GM18499 (cell line): ENCODE data around the gene DNA2.
"Not testable (repeated sequence)": the region's sequence is repeated elsewhere in the genome, so short reads cannot be mapped to it uniquely, and the experiment has no call there.

Experiments
- ATAC-seq: cut with Tn5 transposase; IDR thresholded peaks from one replicate; pipeline ENCODE4 v1.9.1; 2021; ENCODE audit warnings: moderate number of reproducible peaks; ENCODE audit not compliant: insufficient read depth, unreplicated experiment

DNA2 gene

DNA sequence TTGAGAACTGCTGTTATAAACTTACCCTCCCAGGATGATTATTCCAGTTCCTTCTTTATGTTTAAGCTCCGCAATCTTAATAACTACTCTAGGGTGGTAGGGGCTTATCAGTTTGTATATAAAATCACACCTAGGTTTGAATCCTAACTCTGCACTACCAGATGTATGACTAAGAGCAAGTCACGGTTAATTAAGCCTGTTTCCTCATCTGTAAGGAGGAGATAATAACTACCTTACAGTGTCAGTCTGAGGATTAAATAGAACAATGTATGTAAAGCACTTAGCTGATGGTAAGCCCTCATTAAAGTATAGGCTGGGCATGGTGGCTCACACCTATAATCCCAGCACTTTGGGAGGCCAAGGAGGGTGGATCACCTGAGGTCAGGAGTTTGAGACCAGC is 9.2 kb downstream of the DNA2 start:
- no peak for ATAC-seq

DNA sequence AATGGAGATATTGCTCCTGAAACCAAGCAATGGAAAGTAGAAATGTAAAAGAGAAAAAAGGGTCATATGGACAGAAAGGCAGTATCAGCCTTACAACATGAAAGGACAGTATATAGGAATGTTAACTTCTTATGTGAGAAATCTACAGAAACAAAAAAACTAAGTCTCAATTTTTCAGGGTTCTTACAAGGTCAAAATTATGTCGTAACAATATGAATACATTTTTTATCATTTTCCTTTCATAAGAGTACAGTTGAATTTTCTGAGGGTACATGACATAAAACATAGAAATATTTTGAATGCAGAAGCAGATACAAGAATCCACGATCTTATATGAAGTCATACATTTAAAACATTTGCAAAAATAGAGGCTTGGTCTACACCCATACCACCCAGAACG is 10.7 kb downstream of the DNA2 start:
- ATAC-seq: no peak

DNA sequence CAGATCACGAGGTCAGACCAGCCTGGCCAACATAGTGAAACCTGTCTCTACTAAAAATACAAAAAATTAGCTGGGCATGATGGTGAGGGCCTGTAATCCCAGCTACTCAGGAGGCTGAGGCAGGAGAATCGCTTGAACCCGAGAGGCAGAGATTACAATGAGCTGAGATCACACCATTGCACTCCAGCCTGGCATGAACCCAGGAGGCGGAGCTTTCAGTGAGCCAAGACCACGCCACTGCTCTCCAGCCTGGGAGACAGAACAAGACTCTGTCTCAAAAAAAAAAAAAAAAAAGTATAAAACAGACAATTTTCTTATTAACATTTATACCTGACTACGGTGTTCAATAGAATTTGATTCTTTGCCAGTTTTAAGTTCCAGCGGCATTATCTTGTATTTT is 22.1 kb downstream of the DNA2 start:
- ATAC-seq: not testable (repeated sequence)

DNA sequence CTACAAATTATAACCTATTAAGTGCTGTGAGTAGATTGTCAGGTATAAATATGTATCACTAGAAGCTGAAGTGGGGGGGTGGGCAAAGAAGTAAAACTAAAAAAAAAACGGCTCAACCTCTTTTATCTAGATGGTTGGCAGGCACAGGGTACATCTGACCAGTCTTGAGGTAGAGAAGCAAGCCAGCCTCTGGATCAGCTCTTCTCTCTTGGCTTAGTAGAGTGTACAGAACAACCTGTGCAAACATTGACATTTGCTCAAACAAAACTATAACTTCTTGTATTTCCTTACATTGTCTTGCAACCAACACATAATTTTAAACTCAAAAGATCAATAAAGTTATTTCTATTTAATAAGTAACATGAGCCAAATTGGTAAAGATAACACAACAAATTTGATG is 25.6 kb downstream of the DNA2 start:
- no peak for ATAC-seq

DNA sequence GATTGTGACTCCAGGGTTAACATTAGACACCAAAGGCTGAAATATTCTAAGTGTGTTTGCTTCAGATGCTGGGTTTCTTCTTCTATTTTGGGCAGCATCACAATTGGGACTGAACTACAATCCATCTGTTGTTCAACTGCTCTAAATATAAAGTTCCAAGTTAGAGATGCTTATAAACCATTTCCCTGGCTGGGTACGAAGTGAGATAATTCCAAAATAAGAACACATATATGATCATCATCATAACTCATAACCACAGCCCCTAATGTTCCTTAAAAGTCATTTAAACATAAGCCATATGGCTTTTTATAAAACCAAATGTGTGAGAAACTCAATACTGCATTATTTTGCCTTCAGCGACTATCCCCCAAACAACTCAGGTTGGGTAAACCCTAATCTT is 28.8 kb downstream of the DNA2 start:
- ATAC-seq: no peak

DNA sequence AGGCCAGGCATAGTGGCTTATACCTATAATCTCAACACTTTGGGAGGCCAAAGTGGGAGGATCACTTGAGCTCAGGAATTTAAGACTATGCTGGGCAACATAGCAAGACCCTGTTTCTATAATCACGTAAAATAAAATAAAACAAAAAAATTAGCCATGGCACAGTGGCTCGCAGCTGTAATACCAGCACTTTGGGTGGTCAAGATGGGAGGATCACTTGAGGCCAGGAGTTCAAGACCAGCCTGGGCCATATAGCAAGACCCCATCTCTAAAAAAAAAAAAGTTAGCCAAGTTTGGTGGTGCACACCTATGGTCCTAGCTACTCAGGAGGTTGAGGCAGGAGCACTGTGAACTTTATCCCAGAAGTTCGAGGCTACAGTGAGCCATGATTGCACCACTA is 30.9 kb downstream of the DNA2 start:
- ATAC-seq: no peak

DNA sequence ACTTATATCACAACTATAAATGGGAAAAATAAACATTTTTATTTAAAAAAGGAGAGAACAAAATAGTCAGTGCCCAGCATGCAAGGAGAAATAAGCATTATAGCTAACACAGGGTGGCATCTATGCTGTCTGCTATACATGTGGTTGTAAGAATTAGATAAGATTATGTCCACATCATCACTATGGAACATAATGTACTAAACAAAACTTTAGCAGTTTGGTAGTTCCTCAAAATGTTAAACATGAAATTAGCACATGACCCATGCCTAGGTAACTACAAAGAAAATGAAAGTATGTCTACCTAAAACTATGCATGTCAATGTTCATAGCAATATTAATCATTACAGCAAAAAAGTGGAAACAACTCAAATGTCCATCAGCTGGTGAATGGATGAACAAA is 36.0 kb downstream of the DNA2 start:
- ATAC-seq: no peak

DNA sequence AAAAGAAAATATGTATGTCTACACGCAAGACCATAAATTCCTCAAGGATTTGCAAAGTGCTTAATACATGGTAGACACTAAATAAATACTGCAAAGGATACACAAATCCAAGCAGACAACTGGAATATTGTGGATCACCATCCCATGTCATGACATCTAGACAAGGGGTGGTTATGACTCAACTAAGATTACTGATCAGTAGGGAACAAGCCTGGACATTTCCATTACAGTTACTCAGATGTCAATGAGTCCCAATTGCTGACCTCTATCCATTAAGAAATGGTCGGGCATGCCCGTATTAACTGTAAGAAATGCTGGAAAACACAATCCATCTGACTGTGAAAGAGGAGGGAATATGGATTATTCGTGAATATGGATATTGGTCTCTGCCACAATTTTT is 37.1 kb downstream of the DNA2 start:
- ATAC-seq: no peak

DNA sequence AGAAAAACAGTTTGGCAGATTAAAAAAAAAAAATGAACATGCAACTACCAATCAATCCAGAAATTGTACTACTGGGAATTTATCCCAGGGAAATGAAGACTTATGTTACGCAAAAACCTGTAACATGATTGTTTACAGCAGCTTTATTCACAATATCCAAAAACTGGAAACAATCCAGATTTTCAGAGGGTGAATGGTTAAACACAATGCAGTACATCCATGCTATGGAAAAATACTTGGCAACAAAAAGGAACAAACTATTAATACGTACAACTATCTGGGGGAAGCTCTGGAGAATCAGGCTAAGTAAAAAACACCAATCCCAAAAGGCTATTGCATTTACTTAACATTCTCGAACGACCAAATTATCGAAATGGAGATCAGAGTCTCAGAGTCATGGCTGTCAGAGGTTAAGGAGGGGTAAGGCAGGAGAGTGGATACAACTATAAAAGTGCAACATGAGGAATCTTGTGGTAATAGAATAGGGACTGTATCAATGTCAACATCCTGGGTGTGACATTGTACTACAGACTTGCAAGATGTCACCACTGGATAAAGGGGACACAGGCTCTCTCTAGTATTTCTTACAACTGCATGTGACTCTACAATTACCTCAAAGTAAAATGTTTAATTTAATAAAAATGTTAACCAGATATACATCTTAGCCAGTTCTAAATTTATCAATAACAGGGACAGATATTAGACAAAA is 43.2 kb downstream of the DNA2 start:
- no peak for ATAC-seq

DNA sequence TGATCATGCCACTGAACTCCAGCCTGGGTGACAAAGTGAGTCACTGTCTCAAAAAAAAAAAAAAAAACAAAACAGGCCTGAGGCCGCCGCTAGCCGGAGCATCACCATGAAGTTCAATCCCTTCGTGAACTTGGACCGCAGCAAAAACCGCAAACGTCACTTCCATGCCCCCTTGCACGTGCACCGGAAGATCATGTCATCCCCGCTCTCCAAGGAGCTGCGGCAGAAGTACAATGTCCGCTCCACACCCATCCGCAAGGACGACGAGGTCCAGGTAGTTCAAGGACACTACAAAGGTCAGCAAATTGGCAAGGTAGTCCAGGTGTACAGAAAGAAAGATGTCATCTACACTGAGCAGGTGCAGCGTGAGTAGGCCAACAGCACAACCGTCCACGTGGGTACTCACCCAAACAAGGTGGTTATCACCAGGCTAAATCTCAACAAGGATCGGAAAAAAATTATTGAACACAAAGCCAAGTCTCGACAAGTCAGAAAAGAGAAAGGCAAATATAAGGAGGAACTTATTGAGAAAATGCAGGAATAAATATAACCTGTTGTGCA is 47.2 kb downstream of the DNA2 start:
- no peak for ATAC-seq

DNA sequence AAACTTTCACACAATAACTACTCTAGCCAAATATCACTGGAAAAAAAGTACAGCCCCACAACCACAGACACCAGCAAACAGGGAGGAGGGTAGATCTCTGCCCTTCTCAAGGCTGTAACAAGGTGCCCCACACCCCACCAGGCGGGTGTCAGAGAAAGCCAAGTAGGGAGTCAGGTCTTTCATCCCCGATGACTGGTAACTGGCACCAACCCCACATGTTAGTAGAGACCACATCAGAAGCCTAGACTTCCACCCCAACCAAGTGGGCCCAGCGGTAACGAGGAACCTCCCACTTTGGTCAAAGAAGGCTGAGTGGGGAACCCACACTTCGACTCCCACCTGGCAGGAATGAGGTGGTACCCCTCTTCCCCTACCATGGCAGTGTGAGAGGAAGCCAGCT is 48.3 kb downstream of the DNA2 start:
- ATAC-seq: no peak

DNA sequence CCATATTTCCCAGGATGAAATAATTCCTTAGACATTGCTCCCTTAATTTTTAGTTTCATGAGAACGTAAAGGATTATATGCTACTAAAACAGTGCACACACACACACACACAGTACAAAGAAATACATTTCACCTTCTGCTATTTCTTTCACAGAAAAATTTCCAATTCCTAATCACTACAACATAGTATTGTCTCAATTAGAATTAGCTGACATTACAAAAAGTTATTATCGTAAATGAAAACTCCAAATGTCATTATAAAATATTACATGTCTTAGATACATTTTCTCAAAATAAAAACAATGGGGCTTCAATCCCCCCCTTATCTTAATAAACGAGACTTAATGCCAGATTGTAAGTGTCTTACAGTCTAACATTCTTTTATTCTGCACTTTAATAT is 52.4 kb downstream of the DNA2 start:
- no peak for ATAC-seq

DNA sequence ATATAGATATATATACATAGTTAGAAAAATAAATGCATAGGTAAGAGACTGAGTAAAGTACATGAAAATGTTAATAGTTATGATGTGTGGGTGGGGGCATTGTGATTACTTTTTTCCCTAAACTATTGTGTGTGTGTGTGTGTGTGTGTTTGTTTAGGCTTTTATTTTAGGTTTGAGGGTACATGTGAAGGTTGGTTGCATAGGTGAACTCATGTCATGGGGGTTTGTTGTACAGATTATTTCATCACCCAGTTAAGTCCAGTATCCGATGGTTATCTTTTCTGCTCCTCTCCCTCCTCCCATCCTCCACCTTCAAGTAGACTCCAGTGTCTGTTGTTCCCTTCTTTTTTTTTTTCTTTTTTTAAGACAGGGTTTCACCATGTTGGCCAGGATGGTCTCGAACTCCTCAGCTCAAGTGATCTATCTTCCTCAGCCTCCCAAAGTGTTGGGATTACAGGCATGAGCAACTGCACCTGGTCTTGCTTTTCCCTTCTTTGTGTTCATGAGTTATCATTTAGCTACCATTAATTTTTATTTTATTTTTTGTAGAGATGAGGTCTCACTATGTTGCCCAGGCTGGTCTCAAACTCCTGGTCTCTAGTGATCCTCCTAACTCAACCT is 62.8 kb downstream of the DNA2 start:
- ATAC-seq: no peak

DNA sequence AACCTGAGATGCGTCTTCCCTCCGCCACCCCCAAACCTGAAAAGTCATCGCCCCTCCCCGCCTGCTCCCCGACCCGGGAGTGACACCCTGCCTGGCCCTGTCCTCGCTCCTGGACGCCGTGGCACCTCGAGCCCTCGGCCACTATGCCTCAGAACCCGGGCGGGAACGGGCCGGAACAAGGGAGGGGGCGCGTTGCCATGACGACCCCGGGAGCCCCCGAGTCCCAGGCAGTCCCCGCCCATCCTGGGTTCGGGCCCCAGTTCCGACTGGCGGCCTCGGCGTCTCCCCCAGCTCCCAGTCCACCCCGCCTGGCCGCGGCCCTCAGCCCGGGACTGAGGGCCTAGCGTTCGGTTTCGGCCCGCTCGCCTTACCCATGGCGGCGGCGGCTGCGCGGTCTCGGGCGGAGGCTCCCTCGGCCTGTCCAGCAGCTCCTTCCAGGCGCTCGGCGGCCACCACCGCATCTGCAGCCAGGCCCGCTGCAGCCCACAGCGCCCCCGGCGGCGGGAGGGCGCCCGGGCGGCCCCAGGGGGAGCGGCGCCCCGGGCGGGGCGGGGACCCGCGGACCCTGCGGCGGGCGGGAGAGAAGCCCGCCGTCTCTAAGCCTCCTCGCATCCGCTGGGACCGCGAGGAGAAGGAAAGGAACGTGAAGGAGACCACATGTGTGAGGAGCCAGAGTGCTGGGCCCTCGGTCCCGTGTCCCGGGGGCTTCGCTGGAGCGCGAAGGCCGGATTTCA is 64.8 kb downstream of the DNA2 start, which contains the start of gene RUFY2:
Gene RUFY2 (minus strand): TSS at position 463 of the 734 bp plus-strand sequence. CDS start 88 bp downstream, at position 375.
- peak; percentile 66 for ATAC-seq

DNA sequence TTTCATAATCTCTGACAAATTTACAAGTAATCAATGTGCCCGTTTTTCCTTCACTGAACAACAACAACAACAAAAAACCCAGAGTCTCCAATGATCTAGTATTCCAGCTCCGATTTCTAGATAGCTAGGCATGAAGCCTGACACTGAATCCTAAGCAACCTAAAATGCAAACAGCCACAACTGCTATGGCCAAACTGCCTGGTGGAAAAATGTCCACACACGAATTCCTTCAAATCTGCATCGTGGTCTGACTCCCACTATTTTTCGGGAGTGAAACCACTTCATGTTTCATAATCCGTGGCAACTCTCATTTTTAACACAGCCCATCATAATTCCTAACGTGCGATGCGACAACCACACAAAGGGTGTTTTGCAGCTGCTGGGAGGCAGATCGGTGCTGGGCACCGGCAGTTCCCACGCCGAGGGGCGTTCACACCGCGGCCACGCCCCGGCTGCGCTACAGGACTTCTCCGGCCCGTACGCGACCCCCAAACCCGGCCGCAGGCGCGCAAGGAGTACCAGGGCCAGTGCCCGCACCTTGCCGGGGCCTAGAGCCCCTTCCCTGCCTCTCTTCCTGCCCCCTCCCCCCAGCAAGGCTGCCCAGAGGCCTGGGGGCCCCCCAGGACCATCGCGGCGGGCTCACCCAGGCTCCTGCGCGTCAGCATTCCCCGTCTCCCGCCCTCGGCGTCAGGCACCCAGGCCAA is 65.5 kb downstream of the DNA2 start:
- ATAC-seq: no peak

DNA sequence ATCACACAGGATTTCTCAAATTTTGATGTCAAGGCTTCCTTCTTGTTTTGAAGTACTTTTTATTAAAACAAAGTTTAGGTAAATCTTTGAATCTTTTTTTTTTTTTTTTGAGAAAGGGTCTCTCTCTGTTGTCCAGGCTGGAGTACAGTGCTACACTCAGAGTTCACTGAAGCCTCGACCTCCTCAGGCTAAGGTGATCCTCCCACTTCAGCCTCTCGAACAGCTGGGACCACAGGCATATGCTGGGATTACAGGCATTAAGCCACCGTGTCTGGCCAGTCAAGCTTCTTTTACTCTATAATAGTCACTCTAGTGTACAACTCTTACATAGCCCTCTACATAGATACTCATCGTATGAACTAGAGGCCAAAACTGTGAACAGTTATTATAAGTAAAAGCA is 68.1 kb downstream of the DNA2 start:
- no peak for ATAC-seq

DNA sequence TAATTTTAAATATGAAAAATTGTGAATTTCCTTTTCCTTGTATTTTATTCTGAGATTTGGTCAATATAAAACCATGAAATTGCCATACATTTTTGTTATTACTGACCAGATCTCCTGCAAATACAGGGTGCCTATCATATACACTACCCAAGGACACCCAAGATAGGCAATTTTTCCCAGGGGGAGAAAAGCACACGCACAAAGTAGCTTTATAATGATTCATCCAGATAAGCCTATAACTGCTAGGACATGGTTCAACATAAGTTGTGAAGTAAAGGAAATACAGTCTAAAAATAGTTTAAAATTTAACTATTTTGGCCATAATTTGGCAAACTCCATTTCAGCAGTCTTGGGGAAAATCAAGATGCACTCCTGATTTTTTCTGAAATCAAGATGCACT is 69.5 kb downstream of the DNA2 start:
- ATAC-seq: no peak

DNA sequence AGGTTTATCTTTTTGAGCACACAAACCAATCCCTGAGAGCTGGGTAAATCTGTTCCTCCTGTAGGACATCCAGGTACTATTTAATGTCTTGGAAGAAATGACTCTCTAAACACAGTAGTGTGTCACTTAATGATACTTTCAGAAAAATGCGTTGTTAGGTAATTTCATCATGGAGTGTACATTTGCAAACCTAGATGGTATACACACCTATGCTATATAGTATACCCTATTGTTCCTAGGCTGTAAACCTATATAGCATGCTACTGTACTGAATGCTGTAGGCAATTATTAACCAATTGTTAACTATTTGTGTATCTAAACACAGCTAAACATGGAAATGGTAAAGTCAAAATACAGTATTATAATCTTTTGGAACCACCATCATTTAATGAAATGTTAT is 74.8 kb downstream of the DNA2 start:
- ATAC-seq: no peak

DNA sequence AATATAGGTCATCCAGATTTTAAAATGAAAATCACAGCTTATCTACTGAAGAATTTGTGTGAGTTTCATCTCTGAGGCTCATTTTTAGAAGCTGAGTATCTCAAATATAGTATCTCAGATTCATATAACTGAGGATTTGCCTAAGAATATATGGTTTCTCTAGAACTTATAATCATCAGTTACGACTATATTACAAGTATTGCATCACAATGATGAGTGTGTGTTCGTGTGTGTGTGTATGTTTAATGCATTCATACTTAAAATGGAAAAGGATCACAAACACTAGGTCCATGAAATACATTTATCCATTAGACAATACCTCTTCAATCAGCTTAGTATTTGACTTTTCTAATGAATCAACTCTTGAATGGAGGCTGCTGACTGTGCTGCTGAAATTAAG is 86.0 kb downstream of the DNA2 start:
- ATAC-seq: no peak

DNA sequence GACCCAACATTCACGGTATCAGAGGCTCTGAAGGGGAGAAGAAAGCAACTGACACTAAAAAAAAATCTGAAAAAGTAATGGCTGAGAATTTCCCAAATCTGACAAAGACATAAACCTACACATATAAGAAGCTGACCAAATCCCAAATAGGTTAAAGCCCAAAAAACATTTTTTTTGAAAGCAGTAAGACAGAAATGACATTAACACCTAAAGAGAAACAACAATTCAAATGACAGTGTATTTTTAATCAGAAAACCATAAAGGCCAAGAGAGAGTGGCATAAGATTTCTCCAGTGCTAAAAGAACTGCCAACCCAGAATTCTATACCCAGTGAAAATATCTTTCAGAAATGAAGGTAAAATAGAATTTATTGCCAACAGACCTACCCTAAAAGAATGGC is 100.2 kb downstream of the DNA2 start:
- no peak for ATAC-seq

DNA sequence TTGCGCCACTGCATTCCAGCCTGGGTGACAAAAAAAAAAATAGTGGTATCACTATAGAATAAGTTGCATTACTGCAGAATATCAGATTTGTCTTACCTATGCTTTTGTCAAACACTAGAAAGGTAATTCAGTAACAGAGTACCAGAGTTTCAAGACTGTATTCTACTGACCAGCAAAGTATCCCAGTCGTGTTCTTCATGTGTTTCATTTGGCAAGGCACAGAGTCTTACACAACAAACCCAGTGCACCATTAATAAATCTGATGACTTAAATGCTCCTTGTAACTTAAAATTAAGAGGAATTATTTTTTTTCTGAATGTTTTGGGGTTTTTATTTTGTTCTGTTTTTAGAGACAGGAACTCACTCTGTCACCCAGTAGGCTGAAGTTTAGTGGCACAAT is 104.7 kb downstream of the DNA2 start:
- no peak for ATAC-seq
